ENCODE data around the gene ZC3H13.

ZC3H13 gene

DNA sequence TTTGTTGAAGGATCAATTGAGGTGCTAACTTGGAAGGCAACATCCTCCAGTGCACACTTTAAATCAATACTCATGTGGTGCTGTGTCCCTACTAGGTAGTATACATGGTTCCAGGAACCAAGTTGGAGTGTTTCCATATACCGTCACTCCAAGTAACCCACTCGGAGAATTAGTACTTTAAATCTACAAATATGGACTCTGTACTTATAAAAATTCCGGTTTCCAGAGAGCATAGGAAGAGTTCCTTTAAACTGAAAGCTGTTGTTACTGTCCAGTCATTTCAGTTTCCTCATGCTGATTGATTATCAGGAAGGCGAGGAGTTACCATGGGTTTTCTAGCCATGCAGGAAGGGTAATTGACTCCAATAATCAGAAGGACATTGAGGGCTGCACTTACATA, 45.1 kb upstream of the ZC3H13 start:
- no peak overlapping the region for H3K4me2 ChIP-seq (ENCODE audit: low read depth, low read length, poor library complexity, severe bottlenecking)
- no peak overlapping the region for H2AFZ ChIP-seq (ENCODE audit: low read depth, low read length, severe bottlenecking)
- H3K36me3 ChIP-seq (ENCODE audit: low read length) = no peaks in the 10 kb centered on the region
- no peaks in the 10 kb centered on the region for H4K20me1 ChIP-seq (ENCODE audit: low read depth, low read length)
- H3K4me3 ChIP-seq (ENCODE audit: insufficient read depth, low read length, poor library complexity, severe bottlenecking) = no peak overlapping the region
- H3K79me2 ChIP-seq (ENCODE audit: insufficient read depth, low read length) = no peaks in the 10 kb centered on the region
- H3F3A ChIP-seq (ENCODE audit: insufficient read depth) = no peaks in the 10 kb centered on the region
- no peak overlapping the region for H3K9ac ChIP-seq (ENCODE audit: low read length)
- TF ChIP-seq CTCF (IDR thresholded peaks at IDR 0.05; ENCODE audit: insufficient read depth, low read length, poor library complexity, severe bottlenecking) (no peak), EZH2phosphoT487 (conservative IDR thresholded peaks at IDR 0.05; ENCODE audit: low read length) (no peak)
- H3K27me3 ChIP-seq (ENCODE audit: low read length) = no peaks in the 10 kb centered on the region
- H3K9me2 ChIP-seq (replicated peaks; ENCODE audit: insufficient read depth, low read length) = no peaks in the 10 kb centered on the region
- no peak overlapping the region for H3K27ac ChIP-seq (ENCODE audit: low read depth, low read length)
- no peaks in the 10 kb centered on the region for H3K9me3 ChIP-seq (ENCODE audit: insufficient read depth, low read length)

GRCh38 chr13:46097015-46097414, 44.5 kb upstream of the ZC3H13 start:
- no peaks in the 10 kb centered on the region for H3K9me3 ChIP-seq (ENCODE audit: insufficient read depth, low read length)
- H4K20me1 ChIP-seq (ENCODE audit: low read depth, low read length) = no peaks in the 10 kb centered on the region
- TF ChIP-seq EZH2phosphoT487 (conservative IDR thresholded peaks at IDR 0.05; ENCODE audit: low read length) (no peak), CTCF (IDR thresholded peaks at IDR 0.05; ENCODE audit: insufficient read depth, low read length, poor library complexity, severe bottlenecking) (no peak)
- H3K9ac ChIP-seq (ENCODE audit: low read length) = no peak overlapping the region
- H3F3A ChIP-seq (ENCODE audit: insufficient read depth) = no peaks in the 10 kb centered on the region
- H3K4me3 ChIP-seq (ENCODE audit: insufficient read depth, low read length, poor library complexity, severe bottlenecking) = no peak overlapping the region
- H3K36me3 ChIP-seq (ENCODE audit: low read length) = no peaks in the 10 kb centered on the region
- H3K79me2 ChIP-seq (ENCODE audit: insufficient read depth, low read length) = no peaks in the 10 kb centered on the region
- H3K9me2 ChIP-seq (replicated peaks; ENCODE audit: insufficient read depth, low read length) = no peaks in the 10 kb centered on the region
- no peak overlapping the region for H3K27ac ChIP-seq (ENCODE audit: low read depth, low read length)
- H2AFZ ChIP-seq (ENCODE audit: low read depth, low read length, severe bottlenecking) = no peak overlapping the region
- H3K27me3 ChIP-seq (ENCODE audit: low read length) = no peaks in the 10 kb centered on the region
- H3K4me2 ChIP-seq (ENCODE audit: low read depth, low read length, poor library complexity, severe bottlenecking) = no peak overlapping the region

GRCh38 chr13:46094478-46094877, 41.9 kb upstream of the ZC3H13 start:
- Histone ChIP-seq H3K27ac (ENCODE audit: low read depth, low read length) (no peak overlapping the region), H4K20me1 (ENCODE audit: low read depth, low read length) (no peaks in the 10 kb centered on the region), H3K36me3 (ENCODE audit: low read length) (no peaks in the 10 kb centered on the region), H3K4me3 (ENCODE audit: insufficient read depth, low read length, poor library complexity, severe bottlenecking) (no peak overlapping the region), H3K9ac (ENCODE audit: low read length) (no peak overlapping the region), H3K9me3 (ENCODE audit: insufficient read depth, low read length) (no peaks in the 10 kb centered on the region), H3F3A (ENCODE audit: insufficient read depth) (no peaks in the 10 kb centered on the region), H3K79me2 (ENCODE audit: insufficient read depth, low read length) (no peaks in the 10 kb centered on the region), H3K27me3 (ENCODE audit: low read length) (no peaks in the 10 kb centered on the region), H3K9me2 (replicated peaks; ENCODE audit: insufficient read depth, low read length) (no peaks in the 10 kb centered on the region), H2AFZ (ENCODE audit: low read depth, low read length, severe bottlenecking) (no peak overlapping the region), H3K4me2 (ENCODE audit: low read depth, low read length, poor library complexity, severe bottlenecking) (no peak overlapping the region)
- TF ChIP-seq EZH2phosphoT487 (conservative IDR thresholded peaks at IDR 0.05; ENCODE audit: low read length) (no peak), CTCF (IDR thresholded peaks at IDR 0.05; ENCODE audit: insufficient read depth, low read length, poor library complexity, severe bottlenecking) (no peak)

Measured in SU-DHL-6 (cell line).